Hepatocyte (in vitro differentiated cells): ENCODE data around the gene SLC16A7. TPM values are rescaled to one million over a fixed set of nuclear protein-coding genes. Genes with fewer than 3 reads are reported as not detected.

Source experiments
- DNase-seq: peaks from one replicate; pipeline ENCODE4 v3.0.0-alpha.2; 2016; ENCODE audit warnings: low spot score
- H2AFZ ChIP-seq: fragments of 200-600 bp; sonication (generic); 2 replicates; pipeline ENCODE4 v1.6.0; 2016; ENCODE audit warnings: antibody characterized with exemption, mild to moderate bottlenecking
- H3K27ac ChIP-seq: fragments of 200-600 bp; sonication (generic); 2 replicates; pipeline ENCODE4 v1.5.1; 2016; ENCODE audit warnings: mild to moderate bottlenecking
- H3K27me3 ChIP-seq: fragments of 200-600 bp; sonication (generic); 2 replicates; pipeline ENCODE4 v1.6.1; 2016
- H3K36me3 ChIP-seq: fragments of 200-600 bp; sonication (generic); replicated peaks from 2 replicates; pipeline ENCODE4 v1.5.1; 2016; ENCODE audit warnings: low read depth; ENCODE audit not compliant: insufficient read depth
- H3K4me1 ChIP-seq: fragments of 200-600 bp; sonication (generic); 2 replicates; pipeline ENCODE4 v1.5.1; 2016; ENCODE audit warnings: mild to moderate bottlenecking, moderate library complexity; ENCODE audit not compliant: insufficient read depth
- H3K4me2 ChIP-seq: fragments of 200-600 bp; sonication (generic); 2 replicates; pipeline ENCODE4 v1.6.0; 2016
- H3K4me3 ChIP-seq: fragments of 200-600 bp; sonication (generic); 2 replicates; pipeline ENCODE4 v1.5.1; 2016; ENCODE audit warnings: mild to moderate bottlenecking
- H3K79me2 ChIP-seq: fragments of 200-600 bp; sonication (generic); 2 replicates; pipeline ENCODE4 v1.6.0; 2017; ENCODE audit warnings: mild to moderate bottlenecking
- H3K9me2 ChIP-seq: fragments of 200-600 bp; sonication (generic); replicated peaks from 2 replicates; pipeline ENCODE4 v1.6.0; 2017; ENCODE audit warnings: mild to moderate bottlenecking; ENCODE audit not compliant: insufficient read depth
- H3K9me3 ChIP-seq: fragments of 200-600 bp; sonication (generic); 2 replicates; pipeline ENCODE4 v1.5.1; 2016; ENCODE audit warnings: low read depth, mild to moderate bottlenecking
- H4K20me1 ChIP-seq: fragments of 200-600 bp; sonication (generic); 2 replicates; pipeline ENCODE4 v1.6.0; 2016; ENCODE audit warnings: mild to moderate bottlenecking; ENCODE audit not compliant: insufficient read depth, poor library complexity, severe bottlenecking
- EZH2 ChIP-seq: fragments of 200-600 bp; sonication (generic); IDR thresholded peaks from 2 replicates; pipeline ENCODE4 v1.6.1; 2016; ENCODE audit warnings: antibody characterized with exemption, mild to moderate bottlenecking, borderline replicate concordance
- EZH2phosphoT487 ChIP-seq: fragments of 200-600 bp; sonication (generic); IDR thresholded peaks from one replicate; pipeline ENCODE4 v1.6.1; 2018; ENCODE audit warnings: antibody characterized with exemption, mild to moderate bottlenecking, low read depth, moderate library complexity; ENCODE audit not compliant: unreplicated experiment, severe bottlenecking
- whole genome bisulfite sequencing: methylation state at CpG from one replicate; pipeline ENCODE4 v1.1.6; 2016; ENCODE audit warnings: low lambda C conversion rate; ENCODE audit errors: missing lambda C conversion rate; 5-methylcytosine and 5-hydroxymethylcytosine counted together
- polyA plus RNA-seq: library from polyadenylated mRNA; unstranded; fragments of >200 nt; fragmentation: Nextera tagmentation; extraction: Ambion mirVana; gene quantifications from 2 replicates; pipeline ENCODE4 v1.2.1, GENCODE V29; 2016
- total RNA-seq: library from RNA; depleted of rRNA; stranded (reverse); fragments of >200 nt; gene quantifications from 2 replicates; pipeline ENCODE4 v1.2.3, GENCODE V29; 2014
- TF ChIP-seq, protein P1 (sequence below): fragments of 200-600 bp; sonication (generic); IDR thresholded peaks from 2 replicates; pipeline ENCODE4 v1.5.1; 2016; ENCODE audit warnings: antibody characterized with exemption, mild to moderate bottlenecking; ENCODE audit not compliant: poor library complexity

Gene SLC16A7
- total and polyA plus RNA-seq, 2 experiments from 2014 or later: 4.7 to 17.9 TPM

DNA sequence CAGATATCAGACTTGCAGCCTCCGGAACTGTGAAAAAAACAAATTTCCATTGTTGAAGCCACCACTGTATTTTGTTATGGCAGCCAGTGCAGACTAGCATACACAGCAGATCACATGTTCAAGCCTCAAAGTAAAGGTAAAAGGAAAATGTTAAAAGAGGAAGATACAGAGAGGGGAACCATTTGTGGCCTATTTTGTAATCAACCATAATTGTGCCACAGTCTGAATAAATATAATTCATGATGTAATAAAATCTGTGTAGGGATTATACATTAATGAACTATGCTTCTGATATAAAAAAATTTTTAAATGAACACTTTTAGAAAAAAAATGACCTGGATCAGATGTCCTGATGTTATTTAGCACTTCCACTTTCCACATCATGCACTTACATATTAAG lies 79.6 kb downstream of the SLC16A7 start:
- H3K27ac ChIP-seq: no peak overlapping the region

DNA sequence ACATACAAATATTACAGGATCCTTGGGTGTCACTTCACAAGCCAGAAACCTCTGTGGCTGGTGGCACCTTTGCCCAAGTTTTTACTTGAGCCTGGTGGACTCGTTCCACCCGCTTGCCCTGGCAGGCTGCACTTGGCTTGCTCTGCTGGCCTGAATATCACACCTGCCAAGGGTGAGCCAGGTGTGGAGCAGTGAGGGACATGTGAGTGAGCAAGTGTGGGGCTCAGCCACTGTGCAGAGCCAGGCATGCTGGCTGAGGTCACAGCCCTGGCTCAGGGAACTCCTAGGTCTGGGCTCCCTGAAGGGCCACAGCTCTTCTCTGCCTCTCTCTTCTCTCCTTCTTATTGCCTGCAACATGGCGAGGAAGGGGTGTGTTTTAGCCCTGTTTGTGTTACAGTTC lies 82.0 kb downstream of the SLC16A7 start:
- no peaks in the 10 kb centered on the region for H3K79me2 ChIP-seq
- no peak overlapping the region for H3K4me2 ChIP-seq
- 95% methylated on average over 3 of the region's 3 CpGs for WGBS
- no peaks in the 10 kb centered on the region for H3K9me3 ChIP-seq
- H4K20me1 ChIP-seq: no peaks in the 10 kb centered on the region
- no peaks in the 10 kb centered on the region for H3K4me1 ChIP-seq
- no peaks in the 10 kb centered on the region for H3K27me3 ChIP-seq
- no peak for DNase-seq
- no peak for TF ChIP-seq EZH2
- TF ChIP-seq, protein P1, sequence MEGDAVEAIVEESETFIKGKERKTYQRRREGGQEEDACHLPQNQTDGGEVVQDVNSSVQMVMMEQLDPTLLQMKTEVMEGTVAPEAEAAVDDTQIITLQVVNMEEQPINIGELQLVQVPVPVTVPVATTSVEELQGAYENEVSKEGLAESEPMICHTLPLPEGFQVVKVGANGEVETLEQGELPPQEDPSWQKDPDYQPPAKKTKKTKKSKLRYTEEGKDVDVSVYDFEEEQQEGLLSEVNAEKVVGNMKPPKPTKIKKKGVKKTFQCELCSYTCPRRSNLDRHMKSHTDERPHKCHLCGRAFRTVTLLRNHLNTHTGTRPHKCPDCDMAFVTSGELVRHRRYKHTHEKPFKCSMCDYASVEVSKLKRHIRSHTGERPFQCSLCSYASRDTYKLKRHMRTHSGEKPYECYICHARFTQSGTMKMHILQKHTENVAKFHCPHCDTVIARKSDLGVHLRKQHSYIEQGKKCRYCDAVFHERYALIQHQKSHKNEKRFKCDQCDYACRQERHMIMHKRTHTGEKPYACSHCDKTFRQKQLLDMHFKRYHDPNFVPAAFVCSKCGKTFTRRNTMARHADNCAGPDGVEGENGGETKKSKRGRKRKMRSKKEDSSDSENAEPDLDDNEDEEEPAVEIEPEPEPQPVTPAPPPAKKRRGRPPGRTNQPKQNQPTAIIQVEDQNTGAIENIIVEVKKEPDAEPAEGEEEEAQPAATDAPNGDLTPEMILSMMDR: no peak
- TF ChIP-seq EZH2phosphoT487: no peak
- no peaks in the 10 kb centered on the region for H3K36me3 ChIP-seq
- no peak overlapping the region for H3K27ac ChIP-seq
- H2AFZ ChIP-seq: no peak overlapping the region
- no peaks in the 10 kb centered on the region for H3K9me2 ChIP-seq
- H3K4me3 ChIP-seq: no peak overlapping the region

More for the DNA sequence above, 79.6 kb downstream of the SLC16A7 start:
- TF ChIP-seq EZH2: no peak
- no peaks in the 10 kb centered on the region for H3K9me2 ChIP-seq
- DNase-seq: no peak
- WGBS: 96% methylated on average over 1 of the region's 1 CpG
- no peaks in the 10 kb centered on the region for H3K36me3 ChIP-seq
- H3K79me2 ChIP-seq: no peaks in the 10 kb centered on the region
- H3K27me3 ChIP-seq: no peaks in the 10 kb centered on the region
- no peaks in the 10 kb centered on the region for H3K9me3 ChIP-seq
- no peak overlapping the region for H2AFZ ChIP-seq
- no peaks in the 10 kb centered on the region for H4K20me1 ChIP-seq
- no peak overlapping the region for H3K4me2 ChIP-seq
- no peak overlapping the region for H3K4me3 ChIP-seq
- no peaks in the 10 kb centered on the region for H3K4me1 ChIP-seq

DNA sequence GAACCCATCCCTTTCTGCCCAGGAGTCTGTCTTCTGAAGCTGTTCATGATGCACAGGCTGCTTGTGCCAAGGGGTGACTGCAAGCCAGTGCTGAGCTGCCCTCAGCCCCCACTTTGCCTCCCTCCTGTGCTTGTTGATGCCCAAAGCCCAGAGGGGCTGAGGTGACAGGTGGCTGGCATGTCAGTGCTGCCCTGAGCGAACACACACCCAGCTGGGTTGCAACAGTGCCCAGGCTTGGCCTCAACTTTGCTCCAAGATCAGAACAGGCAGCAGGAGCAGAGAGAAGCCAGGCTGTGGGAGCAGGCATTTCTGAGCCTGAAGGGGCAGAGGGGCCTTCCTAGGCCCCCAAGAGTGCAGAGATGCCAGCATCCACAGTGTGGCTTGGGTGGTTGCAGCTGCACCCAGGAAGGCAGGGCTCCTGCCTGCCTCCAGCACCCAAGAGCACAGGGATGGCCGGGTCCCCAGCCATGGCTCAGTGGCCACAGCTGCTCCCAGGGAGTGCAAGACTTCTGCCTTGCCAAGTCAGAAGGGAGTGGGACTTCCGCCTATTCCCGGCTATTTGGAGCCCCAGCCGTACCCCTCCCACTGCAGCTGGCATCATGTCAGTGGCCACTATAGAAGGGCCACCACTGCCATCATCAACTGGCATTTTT lies 83.1 kb downstream of the SLC16A7 start:
- Histone ChIP-seq H3K36me3 (no peaks in the 10 kb centered on the region), H3K9me2 (no peaks in the 10 kb centered on the region), H2AFZ (no peak overlapping the region), H3K4me2 (no peak overlapping the region), H3K79me2 (no peaks in the 10 kb centered on the region), H3K27ac (no peak overlapping the region), H3K27me3 (no peaks in the 10 kb centered on the region), H3K4me1 (no peaks in the 10 kb centered on the region), H3K4me3 (no peak overlapping the region), H4K20me1 (no peaks in the 10 kb centered on the region), H3K9me3 (no peaks in the 10 kb centered on the region)
- TF ChIP-seq EZH2 (no peak), EZH2phosphoT487 (no peak)
- TF ChIP-seq, protein P1: no peak
- DNase-seq: no peak
- 90% methylated on average over 5 of the region's 5 CpGs for WGBS

DNA sequence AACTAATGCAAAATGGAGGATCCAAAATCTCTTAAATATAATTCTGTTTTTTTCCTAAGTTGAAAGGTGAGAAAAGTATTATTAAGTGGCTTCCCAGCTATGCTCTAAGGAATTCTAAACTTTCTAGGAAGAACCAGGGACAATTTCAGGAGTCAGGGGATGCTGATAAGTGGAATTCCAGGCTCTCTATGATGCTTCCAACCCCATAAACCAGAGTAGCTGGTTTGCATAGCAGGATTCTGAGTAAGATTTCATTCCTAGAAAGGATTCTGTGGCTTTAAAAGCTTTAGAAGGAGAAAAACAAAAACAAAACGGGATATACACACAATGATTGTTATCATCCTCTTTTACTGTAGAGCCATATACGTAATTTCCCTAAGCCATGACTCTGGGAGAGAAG lies 93.9 kb downstream of the SLC16A7 start:
- no peaks in the 10 kb centered on the region for H3K9me3 ChIP-seq
- DNase-seq: no peak
- no peak overlapping the region for H2AFZ ChIP-seq
- H3K4me3 ChIP-seq: no peak overlapping the region
- 48% methylated on average over 2 of the region's 2 CpGs for WGBS
- H3K9me2 ChIP-seq: no peaks in the 10 kb centered on the region
- H3K27ac ChIP-seq: no peak overlapping the region
- no peaks in the 10 kb centered on the region for H4K20me1 ChIP-seq
- no peaks in the 10 kb centered on the region for H3K27me3 ChIP-seq
- no peaks in the 10 kb centered on the region for H3K36me3 ChIP-seq
- H3K79me2 ChIP-seq: no peaks in the 10 kb centered on the region
- TF ChIP-seq, protein P1: no peak
- no peak for TF ChIP-seq EZH2
- no peak for TF ChIP-seq EZH2phosphoT487
- no peak overlapping the region for H3K4me2 ChIP-seq
- H3K4me1 ChIP-seq: no peaks in the 10 kb centered on the region
